Fibroblast of the aortic adventitia (primary cell): ENCODE data around the gene GOLGA2. TPM values are rescaled to one million over a fixed set of nuclear protein-coding genes. Genes with fewer than 3 reads are reported as not detected.

Source experiments
- DNase-seq: peaks from one replicate; pipeline ENCODE4 v3.0.0-alpha.2; 2010; ENCODE audit warnings: low read depth
- H3K4me3 ChIP-seq: 2 replicates; pipeline ENCODE4 v1.5.1; 2011; ENCODE audit warnings: low read depth, mild to moderate bottlenecking, control low read depth, low read length, moderate library complexity
- CTCF ChIP-seq: IDR thresholded peaks from 2 replicates; pipeline ENCODE4 v1.5.1; 2011; ENCODE audit warnings: mild to moderate bottlenecking, low read length, control low read depth, inconsistent platforms; ENCODE audit not compliant: insufficient read depth
- total RNA-seq: library from RNA; depleted of rRNA; stranded (reverse); fragments of >200 nt; gene quantifications from 2 replicates; pipeline ENCODE4 v1.2.3, GENCODE V29; 2012; ENCODE audit warnings: low replicate concordance

GOLGA2 gene
- total RNA-seq, 1 donor, result 108 TPM

DNA sequence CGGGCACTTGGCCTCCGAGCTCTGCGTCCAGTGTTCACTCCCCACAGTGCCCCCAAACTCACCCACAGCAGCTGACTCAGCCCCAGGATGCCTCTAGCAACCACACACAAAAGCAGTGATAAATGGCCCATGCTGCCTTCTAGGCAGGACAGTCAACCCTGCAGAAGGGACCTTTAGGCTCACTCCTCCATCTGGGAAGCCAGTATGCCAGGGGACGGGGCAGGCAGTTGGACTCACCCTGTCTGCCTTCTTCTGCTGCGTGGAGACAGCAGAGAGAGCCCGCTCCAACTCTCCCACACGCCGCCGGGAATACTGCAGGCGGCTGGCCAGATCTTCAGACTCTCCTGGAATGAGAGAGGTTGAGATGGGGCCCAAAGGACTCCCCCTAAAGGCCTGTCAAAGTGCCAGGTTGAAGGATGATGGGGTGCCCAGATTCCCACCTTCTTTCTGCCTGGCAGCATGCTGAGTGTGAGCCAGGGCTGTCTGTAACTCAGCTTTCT is 10.4 kb downstream of the GOLGA2 start:
- no peak for DNase-seq
- no peak for TF ChIP-seq CTCF
- no peak overlapping the region for H3K4me3 ChIP-seq

GRCh38 chr9:128262687-128263086 is 13.1 kb downstream of the GOLGA2 start:
- no peak for TF ChIP-seq CTCF
- no peak for DNase-seq
- no peak overlapping the region for H3K4me3 ChIP-seq

DNA sequence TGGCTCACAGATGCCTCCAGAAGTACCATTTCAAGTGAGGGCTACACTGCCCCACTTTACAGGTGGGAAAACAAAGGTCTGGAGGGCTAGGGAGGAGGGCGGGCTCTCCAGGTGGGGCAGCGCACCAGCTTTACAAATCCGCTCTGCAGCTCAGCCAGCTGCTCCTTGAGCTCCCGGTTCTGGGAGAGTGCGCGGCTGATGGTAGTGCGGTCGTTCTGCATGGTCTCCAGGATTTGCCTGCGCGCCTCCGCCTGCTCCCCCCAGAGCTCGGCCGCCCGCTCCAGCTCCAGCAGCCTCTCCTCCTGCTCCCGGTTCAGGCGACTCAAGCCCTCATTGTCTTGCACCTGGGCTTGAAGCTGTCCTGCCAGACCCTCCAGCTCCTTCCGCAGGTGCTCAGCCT is 15.5 kb downstream of the GOLGA2 start:
- no peak for DNase-seq
- no peak for TF ChIP-seq CTCF
- no peak overlapping the region for H3K4me3 ChIP-seq

DNA sequence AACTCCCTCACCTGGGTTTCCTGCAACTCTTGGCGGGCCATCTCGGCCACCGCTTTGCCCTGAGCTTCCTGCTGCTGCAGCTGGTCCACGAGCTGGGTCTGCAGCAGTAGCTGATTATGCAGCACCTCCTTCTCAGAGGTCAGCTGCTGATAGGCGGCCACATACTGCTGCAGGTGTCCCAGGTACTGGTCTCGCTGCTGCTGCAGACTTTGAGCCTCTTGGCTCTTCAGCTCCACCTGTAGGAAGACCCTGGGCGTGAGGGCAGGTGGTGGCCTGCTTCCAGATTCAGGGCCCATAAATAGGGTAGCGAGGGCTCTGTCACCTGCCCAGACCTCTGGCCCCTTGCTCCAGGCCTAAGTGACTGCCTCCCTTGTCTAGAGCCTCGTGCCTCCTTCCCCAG is 16.7 kb downstream of the GOLGA2 start:
- H3K4me3 ChIP-seq, result no peak overlapping the region
- no peak for DNase-seq
- TF ChIP-seq CTCF, result no peak

- no peak for DNase-seq
- no peak overlapping the region for H3K4me3 ChIP-seq
- no peak for TF ChIP-seq CTCF
Observed at GRCh38 chr9:128258326-128258725, 17.5 kb downstream of the GOLGA2 start.

GRCh38 chr9:128257907-128258306 is 17.9 kb downstream of the GOLGA2 start:
- TF ChIP-seq CTCF, result no peak
- DNase-seq, result no peak
- H3K4me3 ChIP-seq, result no peak overlapping the region
